Embryonic facial prominence (tissue), 1 donor: Measurements from ENCODE around the gene DMTF1.
"Not testable (repeated sequence)": the region's sequence is repeated elsewhere in the genome, so short reads cannot be mapped to it uniquely, and the experiment has no call there.

ENCODE experiments used
- DNase-seq: peaks from one replicate; pipeline ENCODE4 v3.0.0-alpha.2; 2016; ENCODE audit errors: extremely low spot score

Gene DMTF1

GRCh38 chr7:87193912-87194311 is 41.7 kb downstream of the DMTF1 start:
- DNase-seq, result no peak

- DNase-seq, result no peak
These were observed 47.0 kb downstream of the DMTF1 start for GRCh38 chr7:87199241-87199640.

DNA sequence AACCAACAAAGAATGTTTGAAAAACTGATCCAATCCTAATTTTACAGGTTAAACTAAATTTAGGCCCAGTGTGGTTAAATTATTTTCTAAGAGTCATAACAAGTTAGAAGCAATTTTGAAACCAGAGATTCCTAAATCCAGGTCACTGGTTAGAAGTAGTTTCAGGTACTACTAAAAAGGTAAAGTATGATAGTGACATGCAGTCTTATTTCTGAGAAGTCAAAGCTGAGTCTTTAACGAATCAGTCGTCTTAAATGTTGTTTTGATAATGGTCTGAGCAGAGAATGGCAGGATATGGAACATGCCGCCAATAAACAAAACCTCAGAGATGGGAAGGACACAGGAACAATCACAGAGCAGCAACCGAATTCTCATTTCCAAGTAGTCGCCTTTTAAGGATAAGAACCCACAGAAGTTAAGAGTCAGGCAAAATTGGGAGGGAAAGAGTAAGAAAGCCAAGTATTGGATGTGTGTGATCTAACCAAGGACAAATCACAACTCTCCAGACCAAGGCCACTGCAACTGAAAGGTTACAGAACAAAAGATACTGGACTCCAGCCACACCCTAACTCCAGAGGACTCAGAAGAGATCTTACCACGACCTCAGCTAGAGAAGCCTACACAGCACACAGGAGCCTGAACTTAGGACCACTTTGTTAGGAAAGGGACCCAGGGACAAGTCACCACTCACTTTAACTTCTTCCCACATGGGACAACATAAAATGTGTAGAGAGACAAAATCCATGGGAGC is 47.6 kb downstream of the DMTF1 start:
- DNase-seq, result no peak

DNA sequence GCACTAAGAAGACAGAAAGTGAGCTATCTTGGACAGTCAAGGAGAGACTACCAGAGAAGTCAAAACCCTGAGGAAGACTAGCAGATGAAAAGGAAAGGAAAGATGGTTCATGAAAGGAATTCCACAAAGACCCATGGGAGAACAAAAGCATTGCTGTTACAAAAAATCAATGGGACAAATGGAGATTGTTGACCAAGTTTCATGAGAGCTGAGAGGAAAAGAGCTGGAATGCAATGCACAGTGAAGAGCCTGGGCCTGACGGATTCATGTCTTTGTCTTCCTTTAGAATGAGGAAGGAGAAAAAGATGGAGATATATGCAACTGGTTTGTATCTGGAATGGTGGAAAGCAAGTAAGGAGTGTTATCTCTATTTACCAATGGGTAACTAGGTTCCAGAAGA is 50.0 kb downstream of the DMTF1 start:
- DNase-seq, result no peak

DNA sequence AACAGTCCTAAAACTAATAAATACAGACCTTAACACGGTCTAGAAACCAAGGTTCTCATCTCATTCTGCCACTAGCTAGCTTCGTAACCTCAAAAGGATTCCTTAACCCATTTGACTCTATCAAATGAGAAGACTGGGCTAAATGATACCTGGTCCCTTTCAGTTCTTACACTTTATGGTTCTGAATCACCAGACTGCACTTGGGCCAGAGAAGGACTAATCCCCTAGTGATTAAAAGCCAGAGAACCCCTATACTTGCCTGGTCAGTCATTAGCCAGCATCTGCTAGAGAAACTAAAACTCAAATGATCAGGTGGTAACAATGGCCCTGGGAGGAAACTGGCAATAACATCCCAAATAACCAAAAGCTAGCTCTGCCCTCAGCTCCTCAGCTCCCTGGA is 50.5 kb downstream of the DMTF1 start:
- no peak for DNase-seq

DNA sequence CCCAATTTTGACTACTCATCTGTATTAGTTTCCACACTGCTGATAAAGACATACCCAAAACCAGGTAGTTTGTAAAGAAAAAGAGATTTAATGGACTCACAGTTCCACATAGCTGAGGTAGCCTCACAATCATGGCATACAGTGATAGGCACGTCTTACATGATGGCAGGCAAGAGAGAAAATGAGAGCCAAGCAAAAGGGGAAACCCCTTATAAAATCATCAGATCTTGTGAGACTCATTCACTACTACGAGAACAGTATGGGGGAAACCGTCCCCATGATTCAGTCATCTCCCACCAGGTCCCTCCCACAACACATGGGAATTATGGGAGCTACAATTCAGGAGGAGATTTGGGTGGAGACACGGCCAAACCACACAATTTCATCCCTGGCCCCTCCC is 51.7 kb downstream of the DMTF1 start:
- DNase-seq, result not testable (repeated sequence)

- no peak for DNase-seq
These were observed 52.7 kb downstream of the DMTF1 start for GRCh38 chr7:87204933-87205332.

- not testable (repeated sequence) for DNase-seq
These were observed 53.4 kb downstream of the DMTF1 start for GRCh38 chr7:87205701-87206100.

GRCh38 chr7:87206361-87206760 is 54.1 kb downstream of the DMTF1 start:
- DNase-seq, result no peak

DNA sequence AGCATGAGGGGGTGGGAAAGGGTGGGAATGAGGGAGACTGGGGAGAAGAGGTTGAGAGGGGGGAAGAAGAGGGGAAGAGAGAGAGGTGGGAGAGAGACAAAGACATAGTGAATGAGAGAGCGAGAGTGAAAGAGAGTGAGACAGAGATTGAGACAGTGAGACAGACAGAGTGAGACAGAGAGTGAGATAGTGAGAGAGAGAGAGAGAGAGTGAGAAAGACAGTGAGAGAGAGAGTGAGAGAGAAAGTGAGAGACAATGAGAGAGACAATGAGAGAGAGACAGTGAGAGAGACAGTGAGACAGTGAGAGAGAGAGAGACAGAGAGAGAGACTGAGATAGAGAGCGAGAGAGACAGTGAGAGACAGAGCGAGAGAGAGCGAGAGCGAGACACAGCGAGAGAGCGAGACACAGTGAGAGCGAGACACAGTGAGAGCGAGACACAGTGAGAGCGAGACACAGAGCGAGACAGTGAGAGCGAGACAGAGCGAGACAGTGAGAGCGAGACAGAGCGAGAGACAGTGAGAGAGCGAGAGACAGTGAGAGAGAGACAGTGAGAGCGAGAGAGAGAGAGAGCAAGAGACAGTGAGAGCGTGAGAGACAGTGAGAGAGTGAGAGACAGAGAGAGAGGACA is 57.2 kb downstream of the DMTF1 start:
- DNase-seq, result no peak

- no peak for DNase-seq
These were observed 58.3 kb downstream of the DMTF1 start for GRCh38 chr7:87210506-87210905.

DNA sequence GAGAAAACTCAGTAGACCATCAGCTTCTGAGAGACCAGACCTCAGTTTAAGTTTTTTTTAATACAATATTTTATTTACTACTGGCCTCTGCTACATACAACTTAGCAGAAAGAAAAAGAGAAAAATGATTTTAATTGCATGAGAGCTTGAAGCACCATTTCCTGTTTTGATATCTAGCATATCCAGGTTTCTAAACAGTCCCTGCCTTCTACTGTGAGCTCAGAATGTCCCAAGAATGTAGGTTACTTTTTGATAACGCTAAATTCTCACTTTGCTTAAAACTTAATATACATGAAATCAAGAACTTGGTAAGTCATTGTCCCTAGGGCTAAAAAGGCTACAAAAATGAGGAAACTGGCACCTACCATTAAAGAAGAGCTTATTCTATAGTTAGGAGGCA is 60.2 kb downstream of the DMTF1 start:
- no peak for DNase-seq

DNA sequence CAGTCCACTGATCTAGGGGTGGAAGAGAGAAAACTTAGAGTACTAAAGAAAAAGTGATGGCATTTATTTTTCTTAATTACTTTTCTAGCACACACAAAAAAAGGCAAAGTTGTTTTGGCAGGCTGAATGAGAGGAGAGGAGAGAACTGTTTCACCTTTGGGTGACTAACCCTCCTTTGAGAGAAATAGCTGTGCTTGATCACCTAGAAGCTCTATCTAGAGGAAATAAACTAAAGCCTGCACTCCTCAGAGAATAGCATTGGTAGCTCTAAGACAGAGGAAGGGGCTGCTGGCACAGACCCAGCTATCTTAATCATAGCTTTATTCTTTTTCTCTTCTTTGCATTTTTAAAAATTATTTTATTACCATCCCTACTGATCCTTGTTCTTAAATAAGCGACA is 61.0 kb downstream of the DMTF1 start:
- DNase-seq, result no peak

- DNase-seq, result no peak
These were observed 61.6 kb downstream of the DMTF1 start for GRCh38 chr7:87213811-87214210.

DNA sequence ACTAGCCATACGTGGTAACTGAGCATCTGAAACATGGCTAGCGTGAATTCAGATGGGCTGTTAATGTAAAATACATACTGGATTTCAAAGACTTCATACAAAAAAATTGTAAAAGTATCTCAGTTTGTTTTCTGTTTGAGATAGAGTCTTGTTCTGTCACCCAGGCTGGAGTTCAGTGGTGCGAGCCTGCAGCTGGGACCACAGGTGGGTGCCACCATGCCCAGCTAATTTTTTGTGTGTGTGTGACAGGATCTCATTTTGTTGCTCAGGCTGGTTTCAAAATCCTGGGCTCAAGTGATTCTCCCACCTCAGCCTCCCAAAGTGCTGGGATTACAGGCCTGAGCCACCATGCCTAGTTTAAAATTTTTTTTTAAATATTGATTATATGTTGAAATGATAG is 62.8 kb downstream of the DMTF1 start:
- DNase-seq, result no peak

GRCh38 chr7:87216701-87217508 is 64.7 kb downstream of the DMTF1 start:
- no peak for DNase-seq

- no peak for DNase-seq
These were observed 65.9 kb downstream of the DMTF1 start for GRCh38 chr7:87217983-87218653.

DNA sequence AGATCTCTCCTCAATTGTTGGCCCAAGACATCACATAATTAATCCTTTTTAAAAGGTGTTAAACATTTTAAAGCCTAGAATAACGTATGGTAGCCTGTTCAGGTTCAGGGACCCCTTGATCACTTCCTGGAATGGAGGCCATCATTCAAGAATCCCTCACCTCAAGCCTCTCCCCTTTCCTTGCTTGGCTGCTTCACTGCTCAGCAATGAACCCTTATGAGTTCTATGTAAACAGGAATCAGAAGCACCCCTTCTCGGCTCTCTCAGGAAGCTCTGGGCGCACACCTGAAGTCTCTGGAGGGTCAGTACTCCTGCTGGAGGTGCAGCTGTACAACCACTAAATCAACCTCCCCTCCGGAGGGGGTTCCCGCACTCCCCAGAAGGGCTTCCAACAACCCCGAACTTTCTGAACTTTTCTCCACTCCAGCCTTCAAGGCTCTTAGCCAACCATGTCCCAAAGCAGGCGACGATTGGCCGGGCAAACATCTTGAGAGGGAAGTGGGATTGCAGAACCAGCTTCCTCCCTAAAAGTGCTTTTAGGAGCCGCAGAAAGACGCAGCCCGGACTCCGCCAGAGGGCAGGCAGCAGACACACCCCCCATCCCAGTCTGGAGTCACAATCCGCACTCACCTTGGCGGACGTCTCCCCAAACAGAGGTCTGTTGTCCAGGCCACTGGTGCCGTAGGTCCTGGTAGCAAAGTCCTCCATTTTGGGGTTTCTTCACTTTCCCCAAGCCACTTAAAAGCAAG is 66.7 kb downstream of the DMTF1 start:
- DNase-seq, result no peak

DNA sequence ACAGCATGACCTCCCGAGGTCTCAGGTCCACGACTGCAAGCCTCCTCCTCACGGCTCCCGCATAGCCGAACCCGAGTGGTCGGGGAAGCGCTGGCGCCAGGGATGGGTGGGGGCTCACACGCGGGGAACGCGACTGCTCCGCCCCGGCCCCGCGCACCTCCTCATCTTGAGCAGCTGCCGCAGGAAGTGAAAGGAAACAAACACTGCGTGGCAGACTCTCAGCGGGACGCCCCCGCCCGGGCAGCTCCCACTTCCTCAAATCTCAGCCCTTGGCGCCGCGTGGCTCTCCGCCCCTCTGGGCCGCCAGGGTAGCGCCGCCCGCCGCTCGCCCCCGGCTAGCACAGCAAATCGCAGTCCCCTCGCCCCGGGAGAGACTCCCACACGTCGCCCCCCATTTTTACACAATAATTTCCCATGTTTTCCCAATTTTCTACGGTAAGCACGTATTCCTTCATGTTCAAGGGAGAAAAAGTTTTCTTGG is 67.3 kb downstream of the DMTF1 start, which contains the start of gene TMEM243:
TMEM243 (minus strand) TSS at position 188 of the 481 bp plus-strand sequence. CDS start 229 bp downstream, outside the sequence.
- no peak for DNase-seq

DNA sequence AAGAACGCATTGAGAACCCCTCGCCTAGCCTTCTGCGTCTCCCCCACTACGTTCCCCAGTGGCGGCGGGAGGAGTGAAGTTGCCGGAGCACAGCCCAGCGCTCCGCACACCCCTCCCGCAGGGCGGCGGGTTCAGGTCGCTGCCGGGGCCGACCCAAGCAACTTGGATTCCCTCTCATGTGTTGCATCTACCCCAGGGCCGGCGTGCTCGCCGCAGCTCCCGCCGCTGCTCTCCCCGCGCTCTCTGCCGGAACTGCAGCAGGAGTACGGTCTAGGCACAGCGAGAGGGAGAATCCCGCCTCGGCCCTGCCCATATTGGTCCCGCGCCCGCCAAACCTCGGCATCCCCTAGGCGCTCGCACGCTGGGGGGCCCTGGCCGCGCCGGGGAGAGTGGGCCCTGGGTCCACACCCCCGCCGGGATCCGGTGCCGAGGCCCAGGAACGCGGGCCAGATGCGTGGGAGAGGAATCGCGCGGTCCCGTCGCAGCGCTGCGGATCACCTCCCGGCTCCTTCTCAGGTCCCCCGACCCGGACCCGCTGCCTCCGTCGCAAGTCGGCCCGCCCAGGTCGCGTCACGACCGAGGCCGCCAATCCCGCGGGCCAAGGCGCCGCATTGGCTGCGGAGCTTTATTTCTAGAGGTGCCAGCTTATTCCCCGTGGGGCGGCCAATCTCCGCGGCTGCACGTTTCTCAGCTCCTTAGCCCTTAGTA is 67.9 kb downstream of the DMTF1 start:
- DNase-seq, result no peak
